Colon (tissue), 2 donors: ENCODE results near the gene BCL6B.
"Not testable (repeated sequence)": the region's sequence is repeated elsewhere in the genome, so short reads cannot be mapped to it uniquely, and the experiment has no call there.

Experiments used
- FAIRE-seq: peaks from 2 replicates; lab custom pipeline; 2012; peaks lifted over from hg19 to GRCh38; lab: Jason Lieb, UNC
- donor health status: control.
- donor health status: control.

The BCL6B gene, protein sequence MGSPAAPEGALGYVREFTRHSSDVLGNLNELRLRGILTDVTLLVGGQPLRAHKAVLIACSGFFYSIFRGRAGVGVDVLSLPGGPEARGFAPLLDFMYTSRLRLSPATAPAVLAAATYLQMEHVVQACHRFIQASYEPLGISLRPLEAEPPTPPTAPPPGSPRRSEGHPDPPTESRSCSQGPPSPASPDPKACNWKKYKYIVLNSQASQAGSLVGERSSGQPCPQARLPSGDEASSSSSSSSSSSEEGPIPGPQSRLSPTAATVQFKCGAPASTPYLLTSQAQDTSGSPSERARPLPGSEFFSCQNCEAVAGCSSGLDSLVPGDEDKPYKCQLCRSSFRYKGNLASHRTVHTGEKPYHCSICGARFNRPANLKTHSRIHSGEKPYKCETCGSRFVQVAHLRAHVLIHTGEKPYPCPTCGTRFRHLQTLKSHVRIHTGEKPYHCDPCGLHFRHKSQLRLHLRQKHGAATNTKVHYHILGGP

GRCh38 chr17:7022781-7023571 lies at the start of gene BCL6B:
BCL6B (plus strand) TSS chr17:7023050; CDS start chr17:7023672, 622 bp downstream.
- FAIRE-seq = no peak

- not testable (repeated sequence) for FAIRE-seq
These were observed 43.4 kb upstream of the BCL6B start for GRCh38 chr17:6979440-6979839.

DNA sequence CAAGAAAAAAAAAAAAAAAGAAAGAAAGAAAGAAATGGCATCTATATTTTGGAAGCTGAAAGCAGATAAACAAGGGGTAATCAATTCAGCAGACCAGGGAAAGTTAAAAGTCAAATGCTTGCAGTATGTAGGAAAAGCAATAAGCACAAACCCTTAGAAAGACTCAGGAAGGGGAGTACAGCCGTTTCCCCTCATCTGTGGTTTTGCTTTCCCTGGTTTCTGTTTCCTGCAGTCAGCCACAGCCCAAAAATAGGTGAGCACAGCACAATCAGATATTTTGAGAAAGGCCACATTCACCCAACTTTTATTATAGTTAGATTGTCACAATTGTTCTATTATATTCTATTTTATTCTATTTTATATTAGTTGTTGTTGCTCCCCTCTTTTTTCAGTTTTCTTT lies 41.4 kb upstream of the BCL6B start:
- no peak for FAIRE-seq

GRCh38 chr17:6985266-6985665 lies 37.6 kb upstream of the BCL6B start:
- no peak for FAIRE-seq

- FAIRE-seq = no peak
These were observed 36.2 kb upstream of the BCL6B start for GRCh38 chr17:6986676-6987075.

DNA sequence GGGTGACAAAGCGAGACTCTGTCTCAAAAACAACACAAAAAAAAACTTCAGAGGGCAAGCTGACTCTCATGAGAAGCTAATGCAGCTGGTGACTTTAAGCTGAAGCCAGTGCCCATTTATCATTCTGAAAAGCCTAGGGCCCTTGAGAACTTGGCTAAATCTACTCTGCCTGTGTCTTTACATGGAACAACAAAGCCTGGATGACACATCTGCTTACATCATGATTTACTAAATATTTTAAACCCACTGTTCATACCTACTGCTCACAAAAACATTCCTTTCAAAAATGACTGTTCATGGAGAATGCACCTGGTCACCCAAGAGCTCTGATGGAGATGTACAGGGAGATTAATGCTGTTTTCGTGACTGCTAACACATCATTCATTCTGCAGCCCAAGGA lies 33.1 kb upstream of the BCL6B start:
- no peak for FAIRE-seq

DNA sequence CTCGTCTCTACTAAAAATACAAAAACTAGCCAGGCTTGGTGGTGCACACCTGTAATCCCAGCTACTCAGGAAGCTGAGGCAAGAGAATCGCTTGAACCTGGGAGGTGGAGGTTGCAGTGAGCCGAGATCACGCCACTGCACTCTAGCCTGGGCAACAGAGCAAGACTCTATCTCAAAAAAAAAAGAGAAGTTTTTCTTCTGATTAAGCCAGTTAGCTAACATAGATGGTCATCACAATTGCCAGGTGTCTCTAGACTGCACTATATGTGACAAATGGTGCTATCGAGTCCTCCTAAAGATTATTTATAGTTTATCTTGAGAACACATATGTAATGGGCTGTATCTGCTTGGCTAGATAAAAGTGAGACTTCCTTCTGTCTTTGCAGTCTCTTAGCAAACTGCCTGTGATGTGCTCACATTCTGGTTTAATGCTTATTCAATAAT lies 29.2 kb upstream of the BCL6B start:
- not testable (repeated sequence) for FAIRE-seq

DNA sequence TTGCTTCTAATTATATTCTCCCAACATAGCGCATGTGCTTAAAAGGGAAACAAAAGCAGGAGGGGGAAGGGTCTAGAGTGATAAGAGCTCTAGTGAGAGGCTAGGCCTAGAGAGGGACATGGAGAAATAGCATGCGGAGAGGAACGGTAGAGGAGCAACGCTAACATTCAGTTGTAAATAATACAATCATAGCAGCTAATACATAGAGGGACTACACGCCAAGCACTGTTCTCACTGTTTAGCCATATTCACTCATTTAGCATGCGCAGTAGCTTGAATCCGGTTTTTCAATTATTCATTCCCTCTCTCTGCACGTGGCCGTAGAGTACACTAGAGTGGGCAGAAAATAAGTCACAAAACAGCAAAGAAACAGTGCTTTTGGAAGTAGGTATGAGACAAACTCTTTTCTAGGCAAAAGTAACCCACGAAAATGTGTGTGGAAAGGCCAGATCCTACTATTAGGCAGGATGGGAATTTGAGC lies 28.7 kb upstream of the BCL6B start:
- no peak for FAIRE-seq

DNA sequence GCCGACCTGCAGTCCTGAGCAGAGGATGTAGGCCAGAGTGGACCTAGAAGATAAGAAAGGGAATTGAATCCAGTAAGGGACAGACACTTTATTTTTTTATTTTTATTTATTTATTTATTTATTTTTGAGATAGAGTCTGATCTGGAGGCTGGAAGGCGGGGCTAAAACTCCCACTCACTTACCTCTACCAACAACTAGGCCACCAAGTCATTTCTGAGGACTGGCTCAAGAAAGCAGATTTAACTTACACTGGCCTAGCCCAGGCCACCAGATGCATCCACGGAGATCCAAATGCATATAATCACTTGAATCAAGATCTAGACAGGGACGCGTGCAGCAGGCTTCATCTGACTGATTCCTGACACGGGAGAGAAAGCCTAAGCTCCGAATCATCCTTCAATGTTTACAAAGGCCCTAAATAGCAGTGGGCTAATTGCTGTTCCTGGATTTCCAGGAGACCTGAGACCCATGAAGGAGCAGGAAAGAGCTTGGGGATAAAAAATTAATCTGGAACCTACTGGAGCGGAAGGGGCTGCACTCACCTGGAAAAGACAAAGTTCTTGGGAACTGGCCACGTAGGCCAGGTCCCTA lies 28.1 kb upstream of the BCL6B start:
- FAIRE-seq = no peak

DNA sequence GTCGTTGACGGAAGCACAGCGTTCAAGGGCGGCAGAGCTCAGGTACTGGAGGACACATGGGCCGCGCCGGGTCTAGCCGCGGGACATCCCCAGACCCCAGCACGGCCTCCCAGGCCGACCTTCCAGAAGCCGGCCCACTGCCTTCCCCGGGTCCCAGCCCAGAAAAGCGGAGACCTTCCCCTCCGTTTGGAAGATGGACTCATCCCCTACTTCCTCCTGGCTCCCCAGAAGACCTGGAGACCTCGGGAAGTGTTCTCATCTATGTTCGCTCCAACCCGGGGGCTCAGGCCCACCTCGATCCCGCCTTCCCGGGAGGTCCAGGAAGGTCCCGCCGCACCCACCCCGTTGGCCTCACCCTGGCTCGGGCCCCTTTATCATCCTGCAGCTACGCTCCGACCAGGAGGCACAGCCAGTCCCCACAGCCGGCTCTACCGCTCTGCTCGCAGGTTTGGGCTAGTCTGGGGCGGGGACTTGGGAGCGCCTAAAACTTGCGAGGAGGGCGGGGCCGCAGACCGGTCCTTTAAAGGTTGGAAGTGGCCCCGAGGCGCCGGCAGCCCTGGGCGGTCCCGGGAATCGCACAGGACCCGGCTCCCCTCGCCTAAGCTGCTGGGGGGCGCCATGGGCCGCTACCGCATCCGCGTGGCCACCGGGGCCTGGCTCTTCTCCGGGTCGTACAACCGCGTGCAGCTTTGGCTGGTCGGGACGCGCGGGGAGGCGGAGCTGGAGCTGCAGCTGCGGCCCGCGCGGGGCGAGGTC lies 27.2 kb upstream of the BCL6B start, which contains the start of gene ALOX12:
Gene ALOX12 (plus strand): TSS at position 550 of the 756 bp plus-strand sequence. CDS start 69 bp downstream, at position 619.
- FAIRE-seq = no peak

GRCh38 chr17:6996256-6997011 lies 26.4 kb upstream of the BCL6B start:
- FAIRE-seq = no peak

DNA sequence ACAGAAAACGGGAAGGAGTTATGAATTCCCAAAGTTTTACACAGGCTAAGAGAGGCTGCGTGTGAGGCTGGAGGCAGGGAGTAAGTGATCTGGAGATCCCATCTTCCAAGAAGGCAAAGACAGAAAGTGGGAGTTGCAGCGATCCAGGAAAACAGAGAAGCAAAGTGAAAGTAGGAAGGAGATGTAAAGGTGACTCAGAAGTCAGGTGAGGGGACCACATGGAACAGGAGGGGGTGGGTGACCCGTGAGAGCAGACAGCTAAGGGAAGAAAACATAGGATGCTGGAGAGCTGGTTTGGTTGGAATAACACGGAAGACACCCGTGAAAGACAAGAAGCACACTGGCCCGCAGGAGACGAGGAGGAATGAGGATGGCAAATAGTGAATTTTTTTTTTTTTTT lies 25.7 kb upstream of the BCL6B start:
- FAIRE-seq = no peak

- FAIRE-seq = no peak
These were observed 23.9 kb upstream of the BCL6B start for GRCh38 chr17:6998855-6999508.

DNA sequence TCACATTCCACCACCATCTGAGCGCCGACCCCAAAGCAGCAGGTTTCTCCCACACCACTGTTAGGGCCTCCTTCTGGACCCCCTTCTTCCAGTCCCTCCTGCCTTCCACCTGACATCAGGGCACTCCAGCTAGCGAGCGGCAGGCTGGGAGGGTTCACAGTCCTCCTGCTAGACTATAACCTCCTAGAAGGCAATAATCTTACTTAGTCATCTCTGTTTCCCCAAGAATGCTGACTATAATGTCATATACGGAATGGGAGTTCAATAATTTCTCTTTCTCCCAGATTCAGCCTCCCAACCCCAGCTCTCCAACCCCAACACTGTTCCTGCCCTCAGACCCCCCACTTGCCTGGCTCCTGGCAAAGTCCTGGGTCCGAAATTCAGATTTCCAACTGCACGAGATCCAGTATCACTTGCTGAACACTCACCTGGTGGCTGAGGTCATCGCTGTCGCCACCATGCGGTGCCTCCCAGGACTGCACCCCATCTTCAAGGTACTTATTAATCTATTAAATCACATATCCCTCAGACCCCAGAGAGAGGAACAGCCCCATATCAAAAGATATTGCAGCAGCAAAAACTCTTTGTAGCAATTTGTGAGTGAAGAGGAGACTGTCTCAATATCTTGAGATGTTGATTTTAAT lies 21.4 kb upstream of the BCL6B start:
- no peak for FAIRE-seq

DNA sequence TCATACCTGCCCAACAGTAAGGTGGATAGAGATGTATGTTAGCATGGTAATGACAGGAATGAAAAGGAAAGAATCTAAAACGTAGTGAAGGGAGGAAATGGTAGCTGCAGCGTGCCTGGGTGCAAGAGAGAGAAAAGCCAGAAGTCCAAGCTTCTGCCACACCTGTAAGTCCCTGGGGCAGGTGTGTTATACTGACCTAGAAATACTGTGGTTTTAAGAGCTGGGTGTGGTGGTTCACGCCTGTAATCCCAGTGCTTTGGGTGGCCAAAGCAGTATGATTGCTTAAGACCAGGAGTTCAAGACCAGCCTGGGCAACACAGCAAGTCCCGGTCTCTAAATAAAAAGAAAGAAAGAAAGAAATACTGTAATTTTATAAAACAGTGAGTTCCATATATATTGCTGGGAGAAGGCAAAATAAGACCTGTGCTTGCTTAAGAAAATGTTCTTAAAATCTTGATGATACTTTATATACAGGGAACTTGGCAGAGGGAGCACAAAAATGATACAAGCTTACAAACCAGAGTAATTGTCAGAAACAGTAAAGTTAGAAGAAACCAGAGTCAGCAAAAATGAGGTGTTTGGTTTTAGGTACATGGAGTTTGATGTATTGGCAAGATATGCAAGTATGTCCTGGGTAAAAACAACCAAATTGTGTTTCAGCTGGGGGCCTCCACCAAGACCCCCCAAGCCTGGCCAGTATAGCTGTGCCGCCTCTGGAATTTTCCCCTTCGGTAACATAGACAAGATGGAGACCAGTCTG lies 20.4 kb upstream of the BCL6B start:
- no peak for FAIRE-seq

DNA sequence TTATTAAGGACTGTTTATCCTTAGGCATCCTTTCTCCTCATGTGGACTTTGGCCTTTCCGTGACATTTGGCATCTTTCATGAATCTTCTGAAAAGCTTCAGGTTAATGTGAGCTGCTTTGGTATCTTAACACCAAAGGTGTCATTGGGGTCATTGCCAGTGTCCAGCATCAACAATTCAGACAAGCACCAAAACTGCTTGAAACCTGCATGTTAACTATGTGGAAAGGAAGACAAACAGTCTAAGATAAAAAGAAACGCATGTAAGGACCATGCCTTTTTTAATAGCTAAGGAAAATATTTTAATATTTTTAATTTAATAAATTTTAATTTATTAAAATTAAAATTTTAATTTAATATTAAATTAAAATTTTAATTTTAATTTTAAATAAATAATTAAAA lies 19.1 kb upstream of the BCL6B start:
- FAIRE-seq = no peak

DNA sequence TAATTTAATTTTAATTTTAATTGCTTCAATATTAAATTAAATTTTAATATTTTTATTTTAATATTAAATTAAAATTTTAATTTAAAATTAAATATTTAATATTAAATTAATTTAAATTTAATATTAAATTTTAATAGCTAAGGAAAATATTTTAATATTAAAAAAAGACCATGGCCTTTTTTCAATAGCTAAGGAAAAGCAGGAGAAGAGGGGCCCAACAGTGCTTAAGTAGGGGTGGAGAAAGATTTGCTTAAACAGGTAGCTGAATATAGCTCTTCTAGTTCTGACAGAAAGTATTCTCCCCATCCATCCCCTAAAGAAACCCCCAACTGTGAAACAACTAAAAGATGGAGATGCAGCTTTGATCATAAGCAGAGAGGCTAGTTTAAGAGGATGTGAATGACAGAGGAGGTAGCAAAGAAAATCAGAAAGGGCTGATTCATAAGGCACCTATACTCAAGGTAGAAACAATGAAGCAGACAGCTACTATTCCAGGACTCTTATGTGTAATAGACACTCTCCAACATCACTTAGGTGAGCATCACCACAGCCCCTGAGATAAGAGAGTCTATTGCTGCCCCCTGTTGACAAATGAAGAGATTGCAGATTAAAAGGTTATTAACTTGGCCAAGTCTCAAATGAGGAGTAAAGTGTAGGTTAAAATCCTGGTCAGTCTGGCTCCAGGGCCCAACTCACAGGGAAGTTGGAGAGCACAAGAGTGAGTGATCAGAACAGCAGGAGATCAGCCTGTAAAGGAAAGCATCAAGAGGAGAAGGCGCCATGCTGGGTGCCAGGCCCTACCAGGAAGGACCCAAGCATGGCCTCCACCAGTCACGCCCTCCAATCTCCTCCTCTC lies 18.2 kb upstream of the BCL6B start:
- no peak for FAIRE-seq

DNA sequence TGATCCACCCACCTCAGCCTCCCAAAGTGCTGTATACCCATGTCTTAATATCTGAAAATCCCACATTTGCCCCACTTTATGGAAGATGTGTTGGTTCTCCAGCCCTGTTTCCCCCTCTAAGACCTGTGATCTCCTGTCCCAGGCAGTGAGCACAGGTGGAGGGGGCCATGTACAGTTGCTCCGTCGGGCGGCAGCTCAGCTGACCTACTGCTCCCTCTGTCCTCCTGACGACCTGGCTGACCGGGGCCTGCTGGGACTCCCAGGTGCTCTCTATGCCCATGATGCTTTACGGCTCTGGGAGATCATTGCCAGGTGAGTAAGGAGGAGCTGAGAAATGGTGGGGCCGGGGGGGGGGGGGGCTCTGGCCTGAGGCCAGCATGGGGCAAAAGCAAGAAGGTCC lies 17.1 kb upstream of the BCL6B start:
- no peak for FAIRE-seq
